Gastroesophageal sphincter (tissue), 4 donors: Measurements from ENCODE around the gene FUT3. TPM values are rescaled to one million over a fixed set of nuclear protein-coding genes. Genes with fewer than 3 reads are reported as not detected.
"Not testable (repeated sequence)": the region's sequence is repeated elsewhere in the genome, so short reads cannot be mapped to it uniquely, and the experiment has no call there.

Experiments used
- ATAC-seq: fragments of 150-250 bp; one replicate; pipeline ENCODE4 v1.9.1; 2016; ENCODE audit warnings: mild to moderate bottlenecking, moderate library complexity
- H3K27ac ChIP-seq, 4 donors: fragments of 200-600 bp; sonication (generic) in 3 of 4; 1 replicate in 3 of 4; 2 replicates in 1 of 4; pipeline ENCODE4 v1.5.1; 2016 to 2019
- H3K27me3 ChIP-seq: fragments of 200-600 bp; sonication (generic); one replicate; pipeline ENCODE4 v1.5.1; 2019
- H3K36me3 ChIP-seq, 2 donors: fragments of 200-600 bp; sonication (generic); one replicate each; pipeline ENCODE4 v1.5.1; 2019; ENCODE audit warnings: control low read depth in 1 of 2
- H3K4me1 ChIP-seq, 3 donors: fragments of 200-600 bp; sonication (generic); 1 replicate in 2 of 3; 2 replicates in 1 of 3; pipeline ENCODE4 v1.5.1; 2016 to 2019; ENCODE audit warnings: control low read depth in 2 of 3
- H3K4me3 ChIP-seq, 2 donors: fragments of 200-600 bp; sonication (generic); one replicate each; pipeline ENCODE4 v1.5.1; 2019; ENCODE audit warnings: mild to moderate bottlenecking in 1 of 2, moderate library complexity in 1 of 2
- H3K9me3 ChIP-seq, 3 donors: fragments of 200-600 bp; sonication (generic); one replicate each; pipeline ENCODE4 v1.5.1; 2017 to 2019; ENCODE audit warnings: control low read depth in 2 of 3
- CTCF ChIP-seq, 4 experiments: fragments of 200-600 bp in 2 of 4; fragments of 450-650 bp in 2 of 4; sonication (generic) in 1 of 4; IDR thresholded peaks; one replicate each; pipeline ENCODE4 v1.5.1; 2017 to 2019; ENCODE audit warnings: antibody characterized with exemption in 4 of 4, mild to moderate bottlenecking in 2 of 4, moderate library complexity in 2 of 4
- EP300 ChIP-seq: sonication (generic); formaldehyde crosslinking; IDR thresholded peaks from one replicate; pipeline ENCODE4 v1.6.1; 2017; ENCODE audit warnings: antibody characterized with exemption, mild to moderate bottlenecking
- POLR2A ChIP-seq, 2 donors: fragments of 450-650 bp; IDR thresholded peaks; one replicate each; pipeline ENCODE4 v1.6.1; 2017; ENCODE audit warnings: antibody characterized with exemption in 2 of 2, mild to moderate bottlenecking in 2 of 2, moderate library complexity in 1 of 2
- POLR2AphosphoS5 ChIP-seq: sonication (generic); formaldehyde crosslinking; IDR thresholded peaks from one replicate; pipeline ENCODE4 v1.6.1; 2017; ENCODE audit warnings: antibody characterized with exemption
- WGBS, 2 donors: methylation state at CpG; one replicate each; pipeline ENCODE4 v1.1.5; 2018; ENCODE audit warnings: low coverage in 1 of 2; 5-methylcytosine and 5-hydroxymethylcytosine counted together
- total RNA-seq, 4 donors: library from RNA; depleted of rRNA; stranded (reverse); fragments of >200 nt; gene quantifications; one replicate each; pipeline ENCODE4 v1.1.0, GENCODE V29; 2016

FUT3 gene
- total RNA-seq, 4 donors from 2014 or later = 0.12 to 4.8 (median 4.5) TPM; not detected in 1

- TF ChIP-seq POLR2A (IDR thresholded peaks at IDR 0.05) (no peak), EP300 (no peak), CTCF (IDR thresholded peaks at IDR 0.05) (no peak), POLR2AphosphoS5 (no peak)
- Histone ChIP-seq H3K9me3 (no peaks in the 10 kb centered on the region), H3K27me3 (no peaks in the 10 kb centered on the region), H3K4me1 (no peaks in the 10 kb centered on the region), H3K36me3 (no peaks in the 10 kb centered on the region), H3K27ac (no peak overlapping the region), H3K4me3 (no peak overlapping the region)
- ATAC-seq = no peak
- 89% methylated on average over 12 of the region's 24 CpGs; no CpG with 5 or more reads in 1 of the 2 donors for WGBS, 2 donors
Measured at GRCh38 chr19:5844456-5845433, 6.5 kb downstream of the FUT3 start.

- ATAC-seq = no peak
- TF ChIP-seq EP300 (no peak), CTCF (IDR thresholded peaks at IDR 0.05) (no peak), POLR2AphosphoS5 (no peak), POLR2A (IDR thresholded peaks at IDR 0.05) (no peak)
- no peak overlapping the region for H3K4me3 ChIP-seq
- no peak overlapping the region for H3K27ac ChIP-seq
- no peaks in the 10 kb centered on the region for H3K9me3 ChIP-seq
- no CpG with 5 or more reads among the region's 21 CpGs for WGBS, 2 donors
- no peaks in the 10 kb centered on the region for H3K27me3 ChIP-seq
- H3K4me1 ChIP-seq = no peaks in the 10 kb centered on the region
- H3K36me3 ChIP-seq = no peaks in the 10 kb centered on the region
Measured at GRCh38 chr19:5843295-5843927, 7.8 kb downstream of the FUT3 start.

GRCh38 chr19:5841735-5842111 is 9.5 kb downstream of the FUT3 start:
- ATAC-seq, H3K27ac ChIP-seq, H3K27me3 ChIP-seq, H3K36me3 ChIP-seq, H3K4me3 ChIP-seq, H3K4me1 ChIP-seq, H3K9me3 ChIP-seq: not testable (repeated sequence)
- WGBS, 2 donors = 86% methylated on average over 2 of the region's 6 CpGs; no CpG with 5 or more reads in 1 of the 2 donors

- WGBS, 2 donors = 81 to 82% methylated on average over 5 to 8 of the region's 9 CpGs
- H3K27ac ChIP-seq = no peak within 1 kb of the TSS
- no peak within 1 kb of the TSS for H3K4me3 ChIP-seq
- ATAC-seq = no peak
- no peaks in the 10 kb centered on the region for H3K4me1 ChIP-seq
- H3K27me3 ChIP-seq = no peaks in the 10 kb centered on the region
- no peaks in the 10 kb centered on the region for H3K36me3 ChIP-seq
- no peak for TF ChIP-seq CTCF (IDR thresholded peaks at IDR 0.05)
- no peaks in the 10 kb centered on the region for H3K9me3 ChIP-seq
Measured at GRCh38 chr19:5839065-5840017, 11.9 kb downstream of the FUT3 start, which contains the start of gene FUT6. FUT6 (minus strand) TSS chr19:5839702; CDS start chr19:5832567, 7,135 bp downstream.
